ENCODE measurements around the gene COL1A2. TPM values are rescaled to one million over a fixed set of nuclear protein-coding genes. Genes with fewer than 3 reads are reported as not detected.

The COL1A2 gene
- total and polyA plus RNA-seq, 2 of the 4 experiments (the other 2 are of a cell fraction) = 1,211 to 4,454 TPM

- peaks cover 0 to 3% of the 10 kb centered on the region in 2 experiments; a peak in 1 of 4 replicates for H3K79me1 ChIP-seq (ENCODE audit: low read depth in 1 of 2, low read length in 2 of 2)
- DNase-seq = no peak
- H3K18ac ChIP-seq (ENCODE audit: low read depth, low read length) = no peak overlapping the region
- no peak for ATAC-seq (ENCODE audit: low read depth)
- no peaks in the 10 kb centered on the region for H3K27me3 ChIP-seq (ENCODE audit: control insufficient read depth, insufficient read depth, low read length)
- no TSS peak for BruUV-seq (replicated peaks)
- no peak overlapping the region for H4K91ac ChIP-seq (ENCODE audit: insufficient read depth, low read depth, low read length)
- no peak overlapping the region for H3K4me3 ChIP-seq (ENCODE audit: insufficient read depth, low read depth, low read length)
- POLR2A ChIA-PET (ENCODE audit: unreplicated experiment) = no interaction called here
- H3K9me1 ChIP-seq (ENCODE audit: insufficient read depth, low read length) = peaks cover 3% of the 10 kb centered on the region; the same call in 1 of the 2 replicates
- no peak overlapping the region for H2BK5ac ChIP-seq (ENCODE audit: low read depth, low read length, poor library complexity, severe bottlenecking)
- H2BK120ac ChIP-seq (ENCODE audit: low read depth, low read length) = no peak overlapping the region
- H4K8ac ChIP-seq (ENCODE audit: low read depth in 2 of 2, low read length in 2 of 2) = no peak overlapping the region
- H2AK5ac ChIP-seq (ENCODE audit: low read depth, low read length) = no peak overlapping the region
- H2AFZ ChIP-seq (replicated peaks; ENCODE audit: low read length, poor library complexity) = no peak overlapping the region
- no peak overlapping the region for H2AK9ac ChIP-seq (replicated peaks; ENCODE audit: low read depth, low read length, poor library complexity)
- no peak overlapping the region for H3K4me2 ChIP-seq (ENCODE audit: low read depth, low read length)
- WGBS, 2 experiments (ENCODE audit: extremely low coverage in 2 of 2, insufficient read length in 1 of 2) = 73% methylated on average over 2 of the region's 7 CpGs; no CpG with 5 or more reads in 1 of the 2 experiments
- H3K23ac ChIP-seq (ENCODE audit: low read depth, low read length) = no peak overlapping the region
- CTCF ChIA-PET = no interaction called here
- H3K9ac ChIP-seq (ENCODE audit: low read depth, low read length) = no peak overlapping the region
- no peaks in the 10 kb centered on the region for H3K9me3 ChIP-seq (ENCODE audit: control insufficient read depth, insufficient read depth, low read length)
- H4K20me1 ChIP-seq (ENCODE audit: insufficient read depth, low read length) = no peaks in the 10 kb centered on the region
- 0 out of 3 replicates have a peak overlapping the region, but pooled peaks have one; percentile 21 for H2BK15ac ChIP-seq (ENCODE audit: low read depth, low read length)
- H3K56ac ChIP-seq (ENCODE audit: extremely low read depth, insufficient read depth, low read length) = no peak overlapping the region
- H3K27ac ChIP-seq (ENCODE audit: insufficient read depth, low read length) = no peak overlapping the region
- intact Hi-C loops (cut with micrococcal nuclease) (loop anchor here (2.0 kb wide), 1 partner anchor 16 kb away; no protein-coding TSS in a partner anchor), in situ Hi-C loops (cut with MboI; ENCODE audit: low sequenced_read_pairs) (no loop called here), dilution Hi-C loops (cut with HindIII; ENCODE audit: low sequenced_read_pairs, unreplicated experiment) (no loop called here)
- H3K36me3 ChIP-seq (ENCODE audit: control insufficient read depth, insufficient read depth, low read length) = no peaks in the 10 kb centered on the region
- H3K4ac ChIP-seq (ENCODE audit: low read depth, low read length) = no peak overlapping the region
- H4K5ac ChIP-seq (ENCODE audit: low read depth, low read length) = no peak overlapping the region
- H3K14ac ChIP-seq (replicated peaks; ENCODE audit: low read depth, low read length) = no peak overlapping the region
- peaks cover 3% of the 10 kb centered on the region for H3K4me1 ChIP-seq (ENCODE audit: control insufficient read depth, insufficient read depth, low read length)
- H2BK20ac ChIP-seq (ENCODE audit: low read depth, low read length) = no peak overlapping the region
- no peak for TF ChIP-seq SMC3 (IDR thresholded peaks at IDR 0.05; ENCODE audit: low read depth, low read length)
Measured at GRCh38 chr7:94352887-94353286, 41.8 kb upstream of the COL1A2 start.
